Measurements from ENCODE around the gene SLC2A1. TPM values are rescaled to one million over a fixed set of nuclear protein-coding genes. Genes with fewer than 3 reads are reported as not detected.

SLC2A1 gene
- total and polyA plus RNA-seq, 9 of the 15 experiments (the other 6 are each of a cell fraction or from before 2014, with no cell fraction given), result 12.6 to 153 (median 48.0) TPM

DNA sequence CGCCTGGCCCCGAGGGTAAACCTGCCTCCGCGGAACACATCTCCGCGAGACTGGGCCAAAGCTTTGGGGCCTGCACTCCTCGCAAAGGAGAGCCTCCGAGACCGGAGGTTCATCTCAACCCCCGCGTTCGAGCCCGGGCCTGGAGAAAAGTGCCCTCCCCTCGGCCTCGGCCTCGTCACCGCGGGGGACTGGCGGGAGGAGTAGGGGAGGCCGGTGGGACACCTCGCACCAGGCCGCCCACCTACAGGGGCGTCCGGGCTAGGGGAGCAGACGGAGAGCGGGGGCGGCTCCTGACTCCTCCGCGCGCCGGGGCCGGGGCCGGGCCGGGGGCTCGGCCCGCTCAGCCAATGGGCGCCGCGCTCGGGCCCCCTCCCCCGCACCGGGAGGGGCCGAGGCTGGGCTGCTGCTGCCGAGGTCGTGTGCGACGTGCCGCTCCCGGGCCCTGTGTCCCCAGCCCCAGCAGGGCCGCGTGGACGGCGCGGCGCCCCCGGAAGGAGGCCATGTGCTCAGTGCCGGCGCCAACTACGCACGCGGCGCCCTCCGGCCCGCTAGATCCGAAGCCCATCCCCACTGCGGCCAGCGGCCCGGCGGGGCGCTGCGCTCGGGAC, 684 bp downstream of the SLC2A1 start (continued):
- TF ChIP-seq ZBTB1 (CRISPR knock-in tag; IDR thresholded peaks at IDR 0.05; ENCODE audit: borderline replicate concordance, low read depth), result no peak
- TF ChIP-seq CEBPB (tag; IDR thresholded peaks at IDR 0.05), result no peak
- TF ChIP-seq, protein P1, sequence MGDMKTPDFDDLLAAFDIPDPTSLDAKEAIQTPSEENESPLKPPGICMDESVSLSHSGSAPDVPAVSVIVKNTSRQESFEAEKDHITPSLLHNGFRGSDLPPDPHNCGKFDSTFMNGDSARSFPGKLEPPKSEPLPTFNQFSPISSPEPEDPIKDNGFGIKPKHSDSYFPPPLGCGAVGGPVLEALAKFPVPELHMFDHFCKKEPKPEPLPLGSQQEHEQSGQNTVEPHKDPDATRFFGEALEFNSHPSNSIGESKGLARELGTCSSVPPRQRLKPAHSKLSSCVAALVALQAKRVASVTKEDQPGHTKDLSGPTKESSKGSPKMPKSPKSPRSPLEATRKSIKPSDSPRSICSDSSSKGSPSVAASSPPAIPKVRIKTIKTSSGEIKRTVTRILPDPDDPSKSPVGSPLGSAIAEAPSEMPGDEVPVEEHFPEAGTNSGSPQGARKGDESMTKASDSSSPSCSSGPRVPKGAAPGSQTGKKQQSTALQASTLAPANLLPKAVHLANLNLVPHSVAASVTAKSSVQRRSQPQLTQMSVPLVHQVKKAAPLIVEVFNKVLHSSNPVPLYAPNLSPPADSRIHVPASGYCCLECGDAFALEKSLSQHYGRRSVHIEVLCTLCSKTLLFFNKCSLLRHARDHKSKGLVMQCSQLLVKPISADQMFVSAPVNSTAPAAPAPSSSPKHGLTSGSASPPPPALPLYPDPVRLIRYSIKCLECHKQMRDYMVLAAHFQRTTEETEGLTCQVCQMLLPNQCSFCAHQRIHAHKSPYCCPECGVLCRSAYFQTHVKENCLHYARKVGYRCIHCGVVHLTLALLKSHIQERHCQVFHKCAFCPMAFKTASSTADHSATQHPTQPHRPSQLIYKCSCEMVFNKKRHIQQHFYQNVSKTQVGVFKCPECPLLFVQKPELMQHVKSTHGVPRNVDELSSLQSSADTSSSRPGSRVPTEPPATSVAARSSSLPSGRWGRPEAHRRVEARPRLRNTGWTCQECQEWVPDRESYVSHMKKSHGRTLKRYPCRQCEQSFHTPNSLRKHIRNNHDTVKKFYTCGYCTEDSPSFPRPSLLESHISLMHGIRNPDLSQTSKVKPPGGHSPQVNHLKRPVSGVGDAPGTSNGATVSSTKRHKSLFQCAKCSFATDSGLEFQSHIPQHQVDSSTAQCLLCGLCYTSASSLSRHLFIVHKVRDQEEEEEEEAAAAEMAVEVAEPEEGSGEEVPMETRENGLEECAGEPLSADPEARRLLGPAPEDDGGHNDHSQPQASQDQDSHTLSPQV (IDR thresholded peaks at IDR 0.05), result peak; percentile 86; the same call in 1 of the 2 replicates
- 0 out of 2 replicates have a peak, but pooled peaks have one; percentile 8 for TF ChIP-seq RUNX1 (IDR thresholded peaks at IDR 0.05; ENCODE audit: low read depth)
- TF ChIP-seq ZC3H11A (IDR thresholded peaks at IDR 0.05; ENCODE audit: low read depth, low read length), result no peak
- no peak for TF ChIP-seq ARHGAP35 (IDR thresholded peaks at IDR 0.05; ENCODE audit: partially characterized antibody)
- TF ChIP-seq TGIF2 (CRISPR knock-in tag; IDR thresholded peaks at IDR 0.05), result 0 out of 2 replicates have a peak, but pooled peaks have one; percentile 14
- TF ChIP-seq ZBTB7A (IDR thresholded peaks at IDR 0.05; ENCODE audit: borderline replicate concordance, control insufficient read depth, low read depth, low read length), result peak; percentile 85
- peak; percentile 33; the same call in 1 of the 2 replicates for TF ChIP-seq ZNF668 (CRISPR knock-in tag; IDR thresholded peaks at IDR 0.05)
- TF ChIP-seq TBL1XR1 (IDR thresholded peaks at IDR 0.05; ENCODE audit: low read length in 2 of 2), result no peak
- TF ChIP-seq CBX5 (IDR thresholded peaks at IDR 0.05; ENCODE audit: borderline replicate concordance, low read depth), result no peak
- peak; percentile 74; the same call in 1 of the 2 replicates for TF ChIP-seq ZFX (CRISPR knock-in tag; IDR thresholded peaks at IDR 0.05)
- 0 out of 2 replicates have a peak, but pooled peaks have one; percentile 12 for TF ChIP-seq ZNF444 (CRISPR knock-in tag; IDR thresholded peaks at IDR 0.05)
- TF ChIP-seq ETS1 (conservative IDR thresholded peaks at IDR 0.05; ENCODE audit: control insufficient read depth, low read depth, low read length), result peak; percentile 92; the same call in 1 of the 2 replicates
- no peak for TF ChIP-seq SMARCC2 (IDR thresholded peaks at IDR 0.05; ENCODE audit: low read depth)
- 0 out of 2 replicates have a peak, but pooled peaks have one; percentile 58 for TF ChIP-seq ZNF232 (CRISPR knock-in tag; IDR thresholded peaks at IDR 0.05)
- TF ChIP-seq TBP (optimal IDR thresholded peaks at IDR 0.05; ENCODE audit: low read depth, low read length), result peak; percentile 45
- TF ChIP-seq ZNF174 (CRISPR knock-in tag; IDR thresholded peaks at IDR 0.05), result no peak
- TF ChIP-seq ATF4 (CRISPR knock-in tag; IDR thresholded peaks at IDR 0.05), result 0 out of 2 replicates have a peak, but pooled peaks have one; percentile 3
